ENCODE data around the gene CTNNBL1. TPM values are rescaled to one million over a fixed set of nuclear protein-coding genes. Genes with fewer than 3 reads are reported as not detected.
A peak's percentile ranks its signal among the peaks of the same experiment; 100 is the strongest.

Gene CTNNBL1
- total and polyA plus RNA-seq, 2 donors (not counting 3 experiments of a cell fraction or from before 2014, with no cell fraction given): 20.8 to 60.2 TPM

DNA sequence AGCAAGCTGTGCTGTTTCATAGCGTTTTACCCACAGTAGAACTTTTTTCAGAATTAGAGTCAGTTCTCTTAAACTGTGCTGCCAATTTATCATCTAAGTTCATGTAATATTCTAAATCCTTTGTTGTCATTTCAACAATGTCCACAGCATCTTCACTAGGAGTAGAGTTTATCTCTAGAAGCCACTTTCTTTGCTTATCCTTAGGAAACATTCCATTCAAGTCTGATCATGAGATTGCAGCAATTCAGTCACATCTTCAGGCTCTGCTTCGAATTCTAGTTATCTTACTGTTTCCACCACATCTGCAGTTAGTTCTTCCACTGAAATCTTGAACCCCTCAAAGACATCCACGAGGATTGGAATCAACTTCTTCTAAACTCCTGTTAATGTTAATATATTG, 12.5 kb downstream of the CTNNBL1 start:
- H3K4me2 ChIP-seq (ENCODE audit: insufficient read depth, low read length): no peak overlapping the region
- H3K4me1 ChIP-seq (ENCODE audit: control insufficient read depth, extremely low read depth, insufficient read depth, low read length): peaks cover 6% of the 10 kb centered on the region
- H3K27ac ChIP-seq (ENCODE audit: insufficient read depth, low read depth, low read length): no peak overlapping the region
- no peaks in the 10 kb centered on the region for H3K36me3 ChIP-seq (ENCODE audit: control insufficient read depth in 2 of 2, extremely low read depth in 1 of 2, insufficient read depth in 2 of 2, low read length in 2 of 2)
- intact Hi-C loops (cut with micrococcal nuclease) (no loop called here), dilution Hi-C loops (cut with MboI; ENCODE audit: extremely low pct_ligation_motif_present, low sequenced_read_pairs) (no loop called here)
- no peaks in the 10 kb centered on the region for H4K20me1 ChIP-seq (replicated peaks; ENCODE audit: control insufficient read depth, extremely low read depth, insufficient read depth, low read length)
- POLR2A ChIA-PET: no interaction called here
- H3K9me3 ChIP-seq (replicated peaks; ENCODE audit: control insufficient read depth, insufficient read depth, low read length): no peaks in the 10 kb centered on the region
- H3K4me3 ChIP-seq (replicated peaks in 1 of 3; ENCODE audit: insufficient read depth in 1 of 3, low read depth in 1 of 3, low read length in 3 of 3): no peak overlapping the region
- TF ChIP-seq POLR2AphosphoS5 (IDR thresholded peaks at IDR 0.05; ENCODE audit: insufficient read depth, low read depth, low read length) (no peak), EZH2 (IDR thresholded peaks at IDR 0.05; ENCODE audit: borderline replicate concordance, low read depth, low read length, severe bottlenecking) (no peak)
- TF ChIP-seq, protein P1, sequence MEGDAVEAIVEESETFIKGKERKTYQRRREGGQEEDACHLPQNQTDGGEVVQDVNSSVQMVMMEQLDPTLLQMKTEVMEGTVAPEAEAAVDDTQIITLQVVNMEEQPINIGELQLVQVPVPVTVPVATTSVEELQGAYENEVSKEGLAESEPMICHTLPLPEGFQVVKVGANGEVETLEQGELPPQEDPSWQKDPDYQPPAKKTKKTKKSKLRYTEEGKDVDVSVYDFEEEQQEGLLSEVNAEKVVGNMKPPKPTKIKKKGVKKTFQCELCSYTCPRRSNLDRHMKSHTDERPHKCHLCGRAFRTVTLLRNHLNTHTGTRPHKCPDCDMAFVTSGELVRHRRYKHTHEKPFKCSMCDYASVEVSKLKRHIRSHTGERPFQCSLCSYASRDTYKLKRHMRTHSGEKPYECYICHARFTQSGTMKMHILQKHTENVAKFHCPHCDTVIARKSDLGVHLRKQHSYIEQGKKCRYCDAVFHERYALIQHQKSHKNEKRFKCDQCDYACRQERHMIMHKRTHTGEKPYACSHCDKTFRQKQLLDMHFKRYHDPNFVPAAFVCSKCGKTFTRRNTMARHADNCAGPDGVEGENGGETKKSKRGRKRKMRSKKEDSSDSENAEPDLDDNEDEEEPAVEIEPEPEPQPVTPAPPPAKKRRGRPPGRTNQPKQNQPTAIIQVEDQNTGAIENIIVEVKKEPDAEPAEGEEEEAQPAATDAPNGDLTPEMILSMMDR (IDR thresholded peaks at IDR 0.05; ENCODE audit: extremely low read depth in 1 of 2, insufficient read depth in 1 of 2, low read depth in 1 of 2, low read length in 2 of 2): no peak
- CTCF ChIA-PET: interaction anchor here (1.2 kb wide), 1 partner anchor 102 kb away, joined by 3 read pairs; no protein-coding TSS in a partner anchor
- no peaks in the 10 kb centered on the region for H3K27me3 ChIP-seq (ENCODE audit: control insufficient read depth in 2 of 2, insufficient read depth in 2 of 2, low read length in 2 of 2)
- DNase-seq (ENCODE audit: low read depth, low spot score) (no peak), FAIRE-seq (no peak)
- no peak overlapping the region for H3K9ac ChIP-seq (replicated peaks; ENCODE audit: extremely low read depth, insufficient read depth, low read length)
- H3K79me2 ChIP-seq (ENCODE audit: control insufficient read depth, insufficient read depth, low read length): peaks cover 29% of the 10 kb centered on the region
- no TSS peak for BruUV-seq (replicated peaks)
- H2AFZ ChIP-seq (ENCODE audit: low read depth, low read length): no peak overlapping the region
- no peaks in the 10 kb centered on the region for H3K9me1 ChIP-seq (replicated peaks; ENCODE audit: control insufficient read depth, extremely low read depth, insufficient read depth, low read length)

DNA sequence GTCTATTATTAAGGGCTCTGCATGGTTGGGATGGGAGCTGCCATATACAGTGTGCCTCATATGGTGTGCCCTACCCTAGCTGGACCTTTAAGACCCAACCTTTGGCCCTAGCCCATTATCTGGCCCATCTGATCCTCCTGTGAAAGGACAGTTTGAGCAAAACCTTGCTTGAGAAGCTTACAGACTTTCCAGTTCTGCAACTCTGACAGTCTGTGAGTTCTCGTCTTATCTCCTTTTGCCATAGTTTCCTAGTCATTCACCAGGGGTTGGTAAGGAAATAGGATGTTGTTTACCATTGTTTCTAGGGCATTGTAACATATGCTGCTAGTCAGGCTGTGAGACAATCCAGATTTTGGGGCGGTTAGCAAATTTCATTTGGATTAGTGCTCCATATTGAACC, 17.2 kb downstream of the CTNNBL1 start:
- peak overlapping the region; percentile 32 for H3K27ac ChIP-seq (ENCODE audit: insufficient read depth, low read depth, low read length)
- no peaks in the 10 kb centered on the region for H3K27me3 ChIP-seq (ENCODE audit: control insufficient read depth in 2 of 2, insufficient read depth in 2 of 2, low read length in 2 of 2)
- H3K4me2 ChIP-seq (ENCODE audit: insufficient read depth, low read length): no peak overlapping the region
- DNase-seq (ENCODE audit: low read depth, low spot score): peak; percentile 86
- TF ChIP-seq EZH2 (IDR thresholded peaks at IDR 0.05; ENCODE audit: borderline replicate concordance, low read depth, low read length, severe bottlenecking): no peak
- TF ChIP-seq, protein P1 (IDR thresholded peaks at IDR 0.05; ENCODE audit: extremely low read depth in 1 of 2, insufficient read depth in 1 of 2, low read depth in 1 of 2, low read length in 2 of 2): no peak
- TF ChIP-seq, protein P2, sequence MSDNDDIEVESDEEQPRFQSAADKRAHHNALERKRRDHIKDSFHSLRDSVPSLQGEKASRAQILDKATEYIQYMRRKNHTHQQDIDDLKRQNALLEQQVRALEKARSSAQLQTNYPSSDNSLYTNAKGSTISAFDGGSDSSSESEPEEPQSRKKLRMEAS (IDR thresholded peaks at IDR 0.05; ENCODE audit: insufficient read depth, insufficient read length): no peak
- TF ChIP-seq FOS (IDR thresholded peaks at IDR 0.05; ENCODE audit: borderline replicate concordance, insufficient read depth, low read length): no peak
- TF ChIP-seq GATA2 (IDR thresholded peaks at IDR 0.05; ENCODE audit: insufficient read depth, insufficient read length, low read depth, low read length): peak; percentile 10
- no peak for TF ChIP-seq JUN (IDR thresholded peaks at IDR 0.05; ENCODE audit: borderline replicate concordance, insufficient read depth, insufficient read length, low read depth)
- no peaks in the 10 kb centered on the region for H4K20me1 ChIP-seq (replicated peaks; ENCODE audit: control insufficient read depth, extremely low read depth, insufficient read depth, low read length)
- ChIA-PET CTCF (no interaction called here), POLR2A (no interaction called here)
- H3K9me1 ChIP-seq (replicated peaks; ENCODE audit: control insufficient read depth, extremely low read depth, insufficient read depth, low read length): no peaks in the 10 kb centered on the region
- no peaks in the 10 kb centered on the region for H3K36me3 ChIP-seq (ENCODE audit: control insufficient read depth in 2 of 2, extremely low read depth in 1 of 2, insufficient read depth in 2 of 2, low read length in 2 of 2)
- BruUV-seq (replicated peaks): no TSS peak
- peak; percentile 48 for FAIRE-seq
- no peaks in the 10 kb centered on the region for H3K9me3 ChIP-seq (replicated peaks; ENCODE audit: control insufficient read depth, insufficient read depth, low read length)
- peaks cover 6% of the 10 kb centered on the region for H3K4me1 ChIP-seq (ENCODE audit: control insufficient read depth, extremely low read depth, insufficient read depth, low read length)
- H2AFZ ChIP-seq (ENCODE audit: low read depth, low read length): no peak overlapping the region
- intact Hi-C loops (cut with micrococcal nuclease): no loop called here
- H3K4me3 ChIP-seq (replicated peaks in 1 of 3; ENCODE audit: insufficient read depth in 1 of 3, low read depth in 1 of 3, low read length in 3 of 3): no peak overlapping the region
- dilution Hi-C loops (cut with MboI; ENCODE audit: extremely low pct_ligation_motif_present, low sequenced_read_pairs): no loop called here
- peaks cover 17% of the 10 kb centered on the region for H3K79me2 ChIP-seq (ENCODE audit: control insufficient read depth, insufficient read depth, low read length)
- no peak overlapping the region for H3K9ac ChIP-seq (replicated peaks; ENCODE audit: extremely low read depth, insufficient read depth, low read length)
